ENCODE measurements around the gene IFI6. TPM values are rescaled to one million over a fixed set of nuclear protein-coding genes. Genes with fewer than 3 reads are reported as not detected.

IFI6 gene
- total and polyA plus RNA-seq, 2 of the 13 experiments (the other 11 are each of a cell fraction or from before 2014, with no cell fraction given) = 12.9 to 13.2 TPM

DNA sequence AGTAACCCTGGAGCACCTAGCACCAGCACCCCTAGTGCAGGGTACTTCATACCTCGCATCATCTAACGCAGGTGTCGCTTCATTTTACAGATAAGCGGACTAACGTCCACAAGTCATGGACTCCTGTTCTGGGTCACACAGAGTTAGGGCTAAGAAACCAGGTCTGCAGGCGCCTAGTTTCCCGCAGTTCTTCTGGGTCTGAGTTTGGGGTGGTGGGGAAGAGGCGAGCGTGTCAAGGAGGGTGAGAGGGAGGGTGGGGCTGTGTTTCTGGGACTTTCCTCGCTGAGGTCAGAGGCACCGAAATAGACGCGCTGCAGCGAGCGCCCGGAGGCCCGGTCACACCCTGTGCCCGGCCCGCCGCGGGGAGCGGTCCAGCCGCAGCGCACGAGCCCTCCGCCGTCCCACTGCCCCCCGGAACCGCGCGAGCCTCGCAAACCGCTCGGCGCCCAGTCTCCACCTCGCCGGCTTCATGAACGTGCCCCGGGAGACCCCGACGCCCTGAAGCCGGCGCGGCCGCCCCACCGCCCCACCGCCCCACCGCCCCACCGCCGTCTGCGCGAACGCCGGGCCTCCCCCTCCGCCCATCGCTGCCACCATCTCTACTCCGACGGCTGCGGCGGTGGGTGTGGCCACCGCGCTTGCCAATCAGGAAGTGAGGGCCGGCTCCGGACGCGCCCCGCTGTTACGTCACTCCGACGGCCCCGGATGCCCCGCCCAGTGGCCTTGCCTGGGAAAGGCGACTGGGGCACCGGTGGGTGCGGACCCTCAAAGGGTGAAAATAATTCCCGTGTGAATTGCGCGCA is 12.3 kb downstream of the IFI6 start (continued):
- TF ChIP-seq, protein P1, sequence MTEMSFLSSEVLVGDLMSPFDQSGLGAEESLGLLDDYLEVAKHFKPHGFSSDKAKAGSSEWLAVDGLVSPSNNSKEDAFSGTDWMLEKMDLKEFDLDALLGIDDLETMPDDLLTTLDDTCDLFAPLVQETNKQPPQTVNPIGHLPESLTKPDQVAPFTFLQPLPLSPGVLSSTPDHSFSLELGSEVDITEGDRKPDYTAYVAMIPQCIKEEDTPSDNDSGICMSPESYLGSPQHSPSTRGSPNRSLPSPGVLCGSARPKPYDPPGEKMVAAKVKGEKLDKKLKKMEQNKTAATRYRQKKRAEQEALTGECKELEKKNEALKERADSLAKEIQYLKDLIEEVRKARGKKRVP (CRISPR knock-in tag; IDR thresholded peaks at IDR 0.05) = no peak
- no peak for TF ChIP-seq SOX13 (IDR thresholded peaks at IDR 0.05)
- no peak for TF ChIP-seq SOX13 (CRISPR knock-in tag; conservative IDR thresholded peaks at IDR 0.05 in 1 of 2, IDR thresholded peaks at IDR 0.05 in 1 of 2)
- TF ChIP-seq, protein P2, sequence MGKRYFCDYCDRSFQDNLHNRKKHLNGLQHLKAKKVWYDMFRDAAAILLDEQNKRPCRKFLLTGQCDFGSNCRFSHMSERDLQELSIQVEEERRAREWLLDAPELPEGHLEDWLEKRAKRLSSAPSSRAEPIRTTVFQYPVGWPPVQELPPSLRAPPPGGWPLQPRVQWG (CRISPR knock-in tag; IDR thresholded peaks at IDR 0.05; ENCODE audit: borderline replicate concordance, low read depth) = no peak
- TF ChIP-seq AGO2 (optimal IDR thresholded peaks at IDR 0.05; ENCODE audit: low read depth, low read length) = peak; percentile 29
- no peak for TF ChIP-seq ZSCAN25 (CRISPR knock-in tag; IDR thresholded peaks at IDR 0.05)
- peak; percentile 26; the same call in 1 of the 2 replicates for TF ChIP-seq SALL1 (CRISPR knock-in tag; IDR thresholded peaks at IDR 0.05)
- TF ChIP-seq ZBTB7B (CRISPR knock-in tag; IDR thresholded peaks at IDR 0.05) = no peak
- TF ChIP-seq ZNF777 (CRISPR knock-in tag; IDR thresholded peaks at IDR 0.05) = peak; percentile 93
- 0 out of 2 replicates have a peak, but pooled peaks have one; percentile 11 for TF ChIP-seq ZNF607 (CRISPR knock-in tag; IDR thresholded peaks at IDR 0.05; ENCODE audit: borderline replicate concordance)
- TF ChIP-seq STAT5B (CRISPR knock-in tag; IDR thresholded peaks at IDR 0.05) = no peak
- TF ChIP-seq MXD4 (CRISPR knock-in tag; IDR thresholded peaks at IDR 0.05) = no peak
- TF ChIP-seq CBFB (CRISPR knock-in tag; IDR thresholded peaks at IDR 0.05) = no peak
- peak; percentile 44 for TF ChIP-seq YY1 (IDR thresholded peaks at IDR 0.05; ENCODE audit: insufficient read depth, insufficient replicate concordance, low read depth, low read length)
- TF ChIP-seq NAIF1 (CRISPR knock-in tag; IDR thresholded peaks at IDR 0.05; ENCODE audit: borderline replicate concordance) = no peak
- TF ChIP-seq CC2D1A (CRISPR knock-in tag; IDR thresholded peaks at IDR 0.05) = no peak
- TF ChIP-seq POGZ (CRISPR knock-in tag; IDR thresholded peaks at IDR 0.05) = no peak
- TF ChIP-seq, protein P3, sequence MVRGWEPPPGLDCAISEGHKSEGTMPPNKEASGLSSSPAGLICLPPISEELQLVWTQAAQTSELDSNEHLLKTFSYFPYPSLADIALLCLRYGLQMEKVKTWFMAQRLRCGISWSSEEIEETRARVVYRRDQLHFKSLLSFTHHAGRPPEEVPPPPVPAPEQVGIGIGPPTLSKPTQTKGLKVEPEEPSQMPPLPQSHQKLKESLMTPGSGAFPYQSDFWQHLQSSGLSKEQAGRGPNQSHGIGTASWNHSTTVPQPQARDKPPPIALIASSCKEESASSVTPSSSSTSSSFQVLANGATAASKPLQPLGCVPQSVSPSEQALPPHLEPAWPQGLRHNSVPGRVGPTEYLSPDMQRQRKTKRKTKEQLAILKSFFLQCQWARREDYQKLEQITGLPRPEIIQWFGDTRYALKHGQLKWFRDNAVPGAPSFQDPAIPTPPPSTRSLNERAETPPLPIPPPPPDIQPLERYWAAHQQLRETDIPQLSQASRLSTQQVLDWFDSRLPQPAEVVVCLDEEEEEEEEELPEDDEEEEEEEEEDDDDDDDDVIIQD (CRISPR knock-in tag; IDR thresholded peaks at IDR 0.05; ENCODE audit: low read depth) = peak; percentile 23; the same call in 1 of the 2 replicates
- TF ChIP-seq ZNF879 (CRISPR knock-in tag; IDR thresholded peaks at IDR 0.05) = no peak
- TF ChIP-seq ZMYM4 (CRISPR knock-in tag; IDR thresholded peaks at IDR 0.05) = 0 out of 2 replicates have a peak, but pooled peaks have one; percentile 38
- no peak for TF ChIP-seq ZNF432 (CRISPR knock-in tag; IDR thresholded peaks at IDR 0.05; ENCODE audit: borderline replicate concordance)
- TF ChIP-seq TOPORS (CRISPR knock-in tag; IDR thresholded peaks at IDR 0.05) = no peak
- TF ChIP-seq MEIS1 (CRISPR knock-in tag; IDR thresholded peaks at IDR 0.05; ENCODE audit: borderline replicate concordance) = no peak
- no peak for TF ChIP-seq MED1 (CRISPR knock-in tag; IDR thresholded peaks at IDR 0.05)
- no peak for TF ChIP-seq ZMYM3 (CRISPR knock-in tag; IDR thresholded peaks at IDR 0.05)
- no peak for TF ChIP-seq KLF9 (CRISPR knock-in tag; IDR thresholded peaks at IDR 0.05; ENCODE audit: low read depth)
